Thyroid gland (tissue), 4 donors: ENCODE measurements around the gene BRSK1. TPM values are rescaled to one million over a fixed set of nuclear protein-coding genes. Genes with fewer than 3 reads are reported as not detected.

Source experiments
- DNase-seq, 2 donors: peaks; one replicate each; pipeline ENCODE4 v3.0.0-alpha.2; 2019
- H3K27ac ChIP-seq, 3 donors: fragments of 200-600 bp; sonication (generic); 1 replicate in 2 of 3; 2 replicates in 1 of 3; pipeline ENCODE4 v1.5.1; 2016 to 2019; ENCODE audit warnings: mild to moderate bottlenecking in 1 of 3, moderate library complexity in 1 of 3
- H3K27me3 ChIP-seq: fragments of 200-600 bp; sonication (generic); one replicate; pipeline ENCODE4 v1.5.1; 2019
- H3K36me3 ChIP-seq, 2 donors: fragments of 200-600 bp; sonication (generic); one replicate each; pipeline ENCODE4 v1.5.1; 2016 to 2019
- H3K4me1 ChIP-seq, 2 donors: fragments of 200-600 bp; sonication (generic); one replicate each; pipeline ENCODE4 v1.5.1; 2017 to 2019
- H3K4me3 ChIP-seq, 3 donors: fragments of 200-600 bp; sonication (generic); replicated peaks in 1 of 3; 1 replicate in 2 of 3; 2 replicates in 1 of 3; pipeline ENCODE4 v1.5.1; 2016; ENCODE audit warnings: mild to moderate bottlenecking in 1 of 3
- H3K9me3 ChIP-seq: fragments of 200-600 bp; sonication (generic); one replicate; pipeline ENCODE4 v1.5.1; 2017
- POLR2A ChIP-seq, 2 donors: fragments of 450-650 bp; IDR thresholded peaks; one replicate each; pipeline ENCODE4 v1.6.1; 2017; ENCODE audit warnings: antibody characterized with exemption in 2 of 2, mild to moderate bottlenecking in 2 of 2, moderate library complexity in 1 of 2
- WGBS, 2 donors: methylation state at CpG; one replicate each; pipeline ENCODE4 v1.1.5; 2017; 5-methylcytosine and 5-hydroxymethylcytosine counted together
- intact Hi-C: fragments of 100-400 bp; cut with DNase I; formaldehyde crosslinking; loops from one replicate; pipeline ENCODE4 v1.15.1; 2023
- total RNA-seq, 4 donors: library from RNA; depleted of rRNA; stranded (reverse); fragments of >200 nt; gene quantifications; one replicate each; pipeline ENCODE4 v1.2.3, GENCODE V29; 2016
- TF ChIP-seq, protein P1 (sequence below), 6 experiments: fragments of 200-600 bp in 3 of 6; fragments of 450-650 bp in 3 of 6; sonication (generic) in 3 of 6; IDR thresholded peaks; one replicate each; pipeline ENCODE4 v1.5.1; 2016 to 2019; ENCODE audit warnings: antibody characterized with exemption in 6 of 6, mild to moderate bottlenecking in 2 of 6, inconsistent platforms in 1 of 6, moderate library complexity in 1 of 6

BRSK1 gene
- total RNA-seq, 4 donors from 2014 or later = 0.83 to 1.2 TPM; not detected in 2

DNA sequence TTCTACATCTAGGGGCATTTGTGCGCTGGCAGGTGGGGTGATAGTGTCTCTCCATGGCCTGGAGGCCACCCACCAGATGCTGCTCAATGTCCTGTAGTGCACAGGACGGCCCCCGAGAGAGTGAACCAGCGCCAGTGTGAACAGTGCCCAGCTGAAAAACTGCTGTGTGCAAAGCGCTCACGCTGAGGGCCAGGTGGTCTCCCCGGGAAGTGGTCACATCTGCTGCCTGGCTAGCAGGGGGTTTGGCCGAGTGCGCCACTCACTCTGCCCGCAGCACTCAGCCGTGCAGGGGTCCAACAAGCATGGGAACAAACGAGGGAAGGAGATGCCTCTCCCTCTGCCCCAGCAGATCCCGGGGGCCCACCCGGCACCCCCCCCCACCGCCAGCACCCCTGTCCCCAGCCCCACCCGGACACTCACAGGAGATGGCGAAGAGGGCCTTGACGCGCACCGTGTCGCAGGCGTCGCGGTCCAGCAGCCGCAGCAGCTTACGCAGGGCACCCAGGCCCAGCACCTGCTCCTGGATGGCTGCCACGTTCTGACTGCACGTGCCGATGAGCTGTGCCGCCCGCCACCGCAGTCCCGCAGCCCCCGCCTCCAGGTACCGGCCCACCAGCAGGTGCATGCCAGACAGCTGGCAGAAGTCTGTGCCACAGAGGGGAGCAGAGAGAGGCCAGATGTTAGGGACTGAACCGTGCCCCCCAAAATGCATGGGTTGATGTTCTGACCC lies 9.7 kb upstream of the BRSK1 start:
- no peak overlapping the region for H3K4me3 ChIP-seq
- H3K4me1 ChIP-seq = peaks cover 2 to 4% of the 10 kb centered on the region in 2 donors
- WGBS, 2 donors = 90 to 91% methylated on average over 15 to 26 of the region's 36 CpGs
- TF ChIP-seq, protein P1, sequence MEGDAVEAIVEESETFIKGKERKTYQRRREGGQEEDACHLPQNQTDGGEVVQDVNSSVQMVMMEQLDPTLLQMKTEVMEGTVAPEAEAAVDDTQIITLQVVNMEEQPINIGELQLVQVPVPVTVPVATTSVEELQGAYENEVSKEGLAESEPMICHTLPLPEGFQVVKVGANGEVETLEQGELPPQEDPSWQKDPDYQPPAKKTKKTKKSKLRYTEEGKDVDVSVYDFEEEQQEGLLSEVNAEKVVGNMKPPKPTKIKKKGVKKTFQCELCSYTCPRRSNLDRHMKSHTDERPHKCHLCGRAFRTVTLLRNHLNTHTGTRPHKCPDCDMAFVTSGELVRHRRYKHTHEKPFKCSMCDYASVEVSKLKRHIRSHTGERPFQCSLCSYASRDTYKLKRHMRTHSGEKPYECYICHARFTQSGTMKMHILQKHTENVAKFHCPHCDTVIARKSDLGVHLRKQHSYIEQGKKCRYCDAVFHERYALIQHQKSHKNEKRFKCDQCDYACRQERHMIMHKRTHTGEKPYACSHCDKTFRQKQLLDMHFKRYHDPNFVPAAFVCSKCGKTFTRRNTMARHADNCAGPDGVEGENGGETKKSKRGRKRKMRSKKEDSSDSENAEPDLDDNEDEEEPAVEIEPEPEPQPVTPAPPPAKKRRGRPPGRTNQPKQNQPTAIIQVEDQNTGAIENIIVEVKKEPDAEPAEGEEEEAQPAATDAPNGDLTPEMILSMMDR (IDR thresholded peaks at IDR 0.05) = no peak
- TF ChIP-seq POLR2A (IDR thresholded peaks at IDR 0.05) = no peak
- no peaks in the 10 kb centered on the region for H3K27me3 ChIP-seq
- intact Hi-C loops = no loop called here
- DNase-seq = no peak
- H3K36me3 ChIP-seq = peaks cover 12 to 20% of the 10 kb centered on the region in 2 donors
- no peaks in the 10 kb centered on the region for H3K9me3 ChIP-seq
- no peak overlapping the region for H3K27ac ChIP-seq

DNA sequence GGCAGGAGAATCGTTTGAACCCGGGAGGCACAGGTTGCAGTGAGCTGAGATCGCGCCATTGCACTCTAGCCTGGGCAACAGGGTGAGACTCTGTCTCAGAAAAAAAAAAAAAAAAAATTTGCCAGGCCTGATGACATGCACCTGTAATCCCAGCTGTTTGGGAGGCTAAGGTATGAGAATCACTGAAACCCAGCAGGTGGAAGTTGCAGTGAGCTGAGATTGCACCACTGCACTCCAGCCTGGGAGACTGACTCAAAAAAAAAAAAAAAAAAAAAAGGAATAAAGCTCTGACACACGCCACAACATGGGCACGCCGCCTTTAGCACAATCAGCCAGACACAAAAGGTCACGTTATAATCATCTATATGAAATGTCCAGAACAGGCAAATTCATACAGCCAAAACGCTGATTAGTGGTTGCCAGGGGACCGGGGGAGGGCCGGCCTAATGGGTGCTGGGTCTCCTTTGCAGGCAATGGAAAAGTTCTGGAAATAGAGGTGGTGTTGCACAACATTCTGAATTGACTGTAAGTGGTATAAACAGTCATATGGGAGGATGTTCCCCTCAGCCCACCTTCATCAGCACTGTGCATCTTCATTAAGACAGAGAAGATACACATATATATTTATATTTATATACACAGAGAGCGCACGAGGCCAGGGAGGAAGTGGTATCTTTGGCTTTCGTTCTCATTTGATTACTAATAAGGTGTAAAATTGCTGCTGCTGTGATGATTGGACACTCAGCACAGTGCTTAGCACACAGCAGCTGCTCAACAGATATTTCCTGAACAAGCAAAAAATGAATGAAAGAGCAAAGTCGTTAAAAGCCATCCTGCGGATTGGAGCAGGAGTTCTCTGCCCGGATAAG lies 7.7 kb upstream of the BRSK1 start:
- DNase-seq = no peak
- H3K27ac ChIP-seq = no peak overlapping the region
- H3K9me3 ChIP-seq = no peaks in the 10 kb centered on the region
- intact Hi-C loops = no loop called here
- WGBS, 2 donors = 85 to 87% methylated on average over 17 of the region's 17 CpGs
- no peak overlapping the region for H3K4me3 ChIP-seq
- no peak for TF ChIP-seq POLR2A (IDR thresholded peaks at IDR 0.05)
- TF ChIP-seq, protein P1 (IDR thresholded peaks at IDR 0.05) = no peak
- H3K36me3 ChIP-seq = peaks cover 12 to 16% of the 10 kb centered on the region in 2 donors
- H3K27me3 ChIP-seq = no peaks in the 10 kb centered on the region
- peaks cover 7 to 14% of the 10 kb centered on the region in 2 donors for H3K4me1 ChIP-seq

GRCh38 chr19:55276720-55277430 lies 6.9 kb upstream of the BRSK1 start:
- Histone ChIP-seq H3K4me1 (peaks cover 7 to 14% of the 10 kb centered on the region in 2 donors), H3K27ac (no peak overlapping the region), H3K27me3 (no peaks in the 10 kb centered on the region), H3K4me3 (no peak overlapping the region), H3K36me3 (peaks cover 12 to 16% of the 10 kb centered on the region in 2 donors), H3K9me3 (no peaks in the 10 kb centered on the region)
- no peak for TF ChIP-seq POLR2A (IDR thresholded peaks at IDR 0.05)
- TF ChIP-seq, protein P1 (IDR thresholded peaks at IDR 0.05) = no peak
- no peak for DNase-seq
- intact Hi-C loops = no loop called here
- 87 to 96% methylated on average over 15 of the region's 15 CpGs for WGBS, 2 donors

GRCh38 chr19:55277494-55277893 lies 6.3 kb upstream of the BRSK1 start:
- Histone ChIP-seq H3K27me3 (no peaks in the 10 kb centered on the region), H3K4me3 (no peak overlapping the region), H3K27ac (no peak overlapping the region), H3K4me1 (peaks cover 7 to 14% of the 10 kb centered on the region in 2 donors), H3K9me3 (no peaks in the 10 kb centered on the region), H3K36me3 (peaks cover 12 to 16% of the 10 kb centered on the region in 2 donors)
- no peak for DNase-seq
- TF ChIP-seq, protein P1 (IDR thresholded peaks at IDR 0.05) = no peak
- no peak for TF ChIP-seq POLR2A (IDR thresholded peaks at IDR 0.05)
- intact Hi-C loops = no loop called here
- WGBS, 2 donors = 88 to 93% methylated on average over 12 to 17 of the region's 17 CpGs
